ENCODE data around the gene SLC5A3.
A peak's percentile ranks its signal among the peaks of the same experiment; 100 is the strongest.

Gene SLC5A3

GRCh38 chr21:34072145-34073031, 990 bp upstream of the SLC5A3 start:
- DNase-seq = no peak

- DNase-seq = peak; percentile 46 to 49
These were observed 438 bp downstream of the SLC5A3 start for GRCh38 chr21:34073749-34074282.

GRCh38 chr21:34074283-34075090, 1.1 kb downstream of the SLC5A3 start:
- no peak for DNase-seq

GRCh38 chr21:34075091-34075425, 1.7 kb downstream of the SLC5A3 start:
- DNase-seq = no peak

GRCh38 chr21:34075760-34076660, 2.6 kb downstream of the SLC5A3 start:
- no peak for DNase-seq

- DNase-seq = no peak
These were observed 3.5 kb downstream of the SLC5A3 start for GRCh38 chr21:34076835-34077234.

- no peak for DNase-seq
These were observed 4.5 kb downstream of the SLC5A3 start for GRCh38 chr21:34077888-34078287.

- DNase-seq = no peak
These were observed 5.5 kb downstream of the SLC5A3 start for GRCh38 chr21:34078915-34079314.

- DNase-seq = no peak
These were observed 7.3 kb downstream of the SLC5A3 start for GRCh38 chr21:34080710-34081109.

GRCh38 chr21:34082769-34083168, 9.4 kb downstream of the SLC5A3 start:
- no peak for DNase-seq

- no peak for DNase-seq
These were observed 10.0 kb downstream of the SLC5A3 start for GRCh38 chr21:34083357-34083756.

- no peak for DNase-seq
These were observed 11.8 kb downstream of the SLC5A3 start for GRCh38 chr21:34085129-34085528.

- no peak for DNase-seq
These were observed 13.5 kb downstream of the SLC5A3 start for GRCh38 chr21:34086887-34087306.

- no peak for DNase-seq
These were observed 15.4 kb downstream of the SLC5A3 start for GRCh38 chr21:34088752-34089151.

GRCh38 chr21:34091032-34091431, 17.7 kb downstream of the SLC5A3 start:
- DNase-seq = no peak

GRCh38 chr21:34091607-34092006, 18.2 kb downstream of the SLC5A3 start:
- no peak for DNase-seq

GRCh38 chr21:34092262-34092921, 19.0 kb downstream of the SLC5A3 start:
- no peak for DNase-seq

- DNase-seq = no peak
These were observed 19.7 kb downstream of the SLC5A3 start for GRCh38 chr21:34093083-34093482.

GRCh38 chr21:34094949-34095348, 21.6 kb downstream of the SLC5A3 start:
- no peak for DNase-seq

- DNase-seq = no peak
These were observed 24.1 kb downstream of the SLC5A3 start for GRCh38 chr21:34097442-34097841.

- no peak for DNase-seq
These were observed 27.0 kb downstream of the SLC5A3 start for GRCh38 chr21:34100337-34100736.

- DNase-seq = no peak
These were observed 27.4 kb downstream of the SLC5A3 start for GRCh38 chr21:34100790-34101189.
